ENCODE data around the gene BLCAP.
"Not testable (repeated sequence)": the region's sequence is repeated elsewhere in the genome, so short reads cannot be mapped to it uniquely, and the experiment has no call there.

The BLCAP gene

DNA sequence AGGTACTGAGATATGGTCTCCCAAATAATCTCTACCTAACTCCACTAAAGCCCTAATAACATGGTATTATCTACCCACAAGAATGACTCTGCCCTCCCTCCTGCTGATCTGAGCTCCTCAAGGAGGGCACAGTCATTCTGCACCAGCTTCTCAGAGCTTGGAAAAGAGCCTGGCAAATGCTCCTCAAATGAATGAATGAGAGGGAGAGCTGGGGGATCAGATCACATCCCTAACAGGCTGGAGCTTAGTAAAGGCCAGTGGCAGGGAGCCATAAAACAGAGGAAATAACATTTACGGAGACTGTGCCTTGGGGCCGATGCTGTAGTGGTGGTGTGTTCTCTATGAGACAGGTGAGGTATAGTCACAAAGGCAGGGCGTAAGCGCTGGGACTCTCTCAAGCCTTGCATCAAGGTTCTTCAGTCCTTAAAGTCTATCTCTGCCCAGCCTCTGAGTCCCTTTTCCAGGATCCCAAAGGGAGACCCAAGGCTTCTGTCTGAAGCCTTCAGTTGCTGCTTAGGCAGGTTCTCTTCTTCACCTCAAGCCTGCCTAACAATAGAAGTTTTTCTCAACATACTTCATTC, 13.8 kb downstream of the BLCAP start:
- no peak for DNase-seq

DNA sequence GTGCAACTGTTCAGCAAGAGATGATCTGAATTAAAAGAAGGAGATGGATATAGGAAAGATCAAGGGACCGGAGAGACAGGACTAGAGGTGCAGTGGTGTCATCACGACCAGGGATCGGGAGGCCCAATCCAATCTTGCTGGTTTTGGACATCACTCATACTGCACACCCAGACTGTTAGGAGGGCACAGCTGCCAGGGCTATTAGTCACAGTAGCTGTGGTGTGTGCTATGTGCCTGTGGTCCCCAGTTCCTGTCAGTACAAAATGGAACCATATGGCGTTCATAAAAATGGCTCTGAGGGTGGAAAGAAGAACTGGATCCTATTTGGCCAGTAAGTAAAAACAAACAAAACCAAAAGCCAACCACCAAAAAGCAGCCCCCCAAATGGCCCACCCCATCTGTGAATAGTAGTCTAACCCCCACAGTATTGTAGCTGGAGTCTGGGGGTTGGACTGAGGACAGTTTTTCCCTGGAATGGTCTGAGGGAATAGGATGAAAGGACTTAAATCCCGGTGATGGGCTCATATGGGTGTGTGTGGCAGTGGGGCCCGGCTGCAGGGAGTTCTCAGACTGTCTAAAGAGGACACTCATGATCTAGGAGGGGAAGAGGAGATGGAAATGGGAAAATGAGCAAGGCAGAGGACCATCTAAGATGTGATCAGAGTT, 15.9 kb downstream of the BLCAP start:
- no peak for DNase-seq

DNA sequence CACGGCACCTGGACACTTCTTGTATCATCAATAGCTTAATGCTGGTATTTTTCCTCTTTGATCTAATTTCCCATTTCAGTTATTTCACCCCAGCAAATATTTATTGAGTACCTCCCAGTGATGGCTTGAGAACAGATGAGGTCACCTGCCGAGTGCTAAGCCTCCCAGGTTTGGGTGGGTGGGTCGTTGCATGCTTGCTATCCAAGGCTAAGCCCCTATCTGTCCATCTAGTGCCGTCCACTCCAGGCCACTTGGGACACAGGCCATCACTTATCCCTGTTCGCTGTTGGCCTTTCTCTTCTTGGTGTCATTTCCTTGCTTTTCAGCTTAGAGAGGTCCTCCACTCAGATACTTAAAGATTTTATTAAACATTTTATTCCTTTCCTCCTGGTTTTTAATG, 17.4 kb downstream of the BLCAP start:
- DNase-seq = no peak

DNA sequence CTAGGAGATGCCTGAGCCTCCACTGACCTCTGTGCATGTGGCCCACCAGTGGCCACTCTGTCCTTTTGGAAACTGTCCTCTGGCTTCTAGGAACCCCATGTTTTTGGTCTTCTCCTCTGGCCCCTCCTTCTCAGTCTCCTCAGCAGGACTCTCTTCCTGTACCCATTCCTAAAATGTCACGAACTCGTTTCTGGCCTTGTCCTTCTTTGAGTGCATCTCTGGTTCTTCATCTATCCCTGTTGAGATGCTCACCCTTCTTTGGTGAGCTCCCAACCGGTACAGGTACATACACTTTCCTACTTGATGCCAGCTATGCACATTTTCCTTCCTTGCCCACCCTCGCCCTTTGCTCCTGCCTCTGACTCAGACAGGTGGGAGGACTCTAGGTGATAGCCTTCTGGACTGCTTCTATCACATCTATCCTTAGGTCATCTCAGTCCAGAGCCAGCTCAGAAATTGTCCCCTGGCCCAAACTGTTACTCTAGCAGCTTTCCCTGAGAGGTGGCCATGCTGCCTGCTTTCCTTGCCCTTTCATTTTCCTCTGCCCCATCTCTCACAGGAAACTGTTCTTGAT, 21.4 kb downstream of the BLCAP start:
- no peak for DNase-seq

DNA sequence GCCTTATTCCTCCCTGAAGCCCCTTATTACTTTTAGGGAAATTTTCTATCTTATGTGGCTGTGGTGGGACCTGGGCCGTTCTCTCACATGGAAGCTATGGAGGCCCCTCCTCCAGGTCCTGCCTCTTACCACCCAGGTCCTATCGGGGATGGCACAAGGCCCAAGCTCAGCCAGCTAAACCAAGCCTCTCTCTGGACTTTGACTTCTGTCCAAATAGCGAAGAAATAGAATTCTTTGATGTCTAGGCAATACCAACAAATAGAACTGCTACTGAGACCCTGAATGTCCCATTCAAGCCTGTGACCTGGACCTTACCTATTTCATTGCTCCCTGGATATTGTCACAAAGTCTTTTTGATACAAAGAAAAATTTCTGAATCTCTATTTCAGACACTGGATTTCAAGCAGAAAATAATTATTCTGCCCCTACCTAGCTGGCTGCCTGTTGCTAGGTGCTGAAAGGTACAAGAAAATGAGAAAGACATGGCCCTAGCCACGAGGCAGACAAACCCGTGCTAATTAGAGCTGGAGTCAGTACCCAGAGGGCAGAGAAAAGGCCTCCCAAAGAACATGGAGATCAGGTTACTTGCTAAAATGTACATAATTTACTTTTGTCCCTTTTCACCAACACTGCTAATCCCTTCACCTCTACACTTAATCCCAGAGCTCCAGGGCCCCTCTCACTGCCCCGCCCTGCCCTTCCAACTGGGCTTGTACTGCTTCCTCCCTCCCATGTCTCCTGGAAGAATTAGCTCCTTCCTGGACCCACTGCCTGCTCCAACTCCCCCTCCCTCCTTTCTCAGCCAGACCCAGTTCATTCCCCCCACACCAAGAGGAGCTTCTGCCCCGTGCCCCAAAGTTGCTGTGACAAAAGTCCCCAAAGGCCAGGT, 22.2 kb downstream of the BLCAP start:
- DNase-seq = no peak

DNA sequence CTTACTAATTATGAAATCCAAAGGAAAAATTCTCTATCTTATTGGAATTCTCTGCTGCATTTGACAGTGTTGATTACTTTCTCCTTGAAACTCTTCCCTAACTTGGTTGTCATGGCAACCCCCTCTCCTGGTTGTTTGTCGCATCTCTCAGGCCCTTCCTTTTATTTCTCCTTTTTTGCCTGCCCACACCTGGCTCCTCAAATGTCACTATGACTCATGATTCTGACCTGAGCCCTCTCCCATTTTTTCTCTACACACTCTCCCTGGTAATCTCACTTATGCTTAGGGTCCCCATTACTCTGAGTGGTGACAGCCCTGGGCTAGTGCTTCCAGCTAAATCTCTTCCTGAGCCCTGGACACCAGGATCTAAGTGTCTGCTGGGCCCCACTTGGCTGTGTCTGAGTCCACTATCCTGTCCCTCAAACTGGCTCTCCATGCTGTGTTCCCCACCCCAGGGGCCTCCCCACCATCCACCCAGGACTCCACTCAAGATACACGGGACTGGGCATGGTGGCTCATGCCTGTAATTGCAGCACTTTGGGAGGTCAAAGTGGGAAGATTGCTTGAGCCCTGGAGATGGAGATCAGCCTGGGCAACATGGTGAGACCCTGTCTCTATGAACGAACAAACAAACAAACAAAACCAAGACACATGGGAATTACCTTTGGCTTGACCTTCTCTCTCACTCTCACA, 23.1 kb downstream of the BLCAP start:
- no peak for DNase-seq

DNA sequence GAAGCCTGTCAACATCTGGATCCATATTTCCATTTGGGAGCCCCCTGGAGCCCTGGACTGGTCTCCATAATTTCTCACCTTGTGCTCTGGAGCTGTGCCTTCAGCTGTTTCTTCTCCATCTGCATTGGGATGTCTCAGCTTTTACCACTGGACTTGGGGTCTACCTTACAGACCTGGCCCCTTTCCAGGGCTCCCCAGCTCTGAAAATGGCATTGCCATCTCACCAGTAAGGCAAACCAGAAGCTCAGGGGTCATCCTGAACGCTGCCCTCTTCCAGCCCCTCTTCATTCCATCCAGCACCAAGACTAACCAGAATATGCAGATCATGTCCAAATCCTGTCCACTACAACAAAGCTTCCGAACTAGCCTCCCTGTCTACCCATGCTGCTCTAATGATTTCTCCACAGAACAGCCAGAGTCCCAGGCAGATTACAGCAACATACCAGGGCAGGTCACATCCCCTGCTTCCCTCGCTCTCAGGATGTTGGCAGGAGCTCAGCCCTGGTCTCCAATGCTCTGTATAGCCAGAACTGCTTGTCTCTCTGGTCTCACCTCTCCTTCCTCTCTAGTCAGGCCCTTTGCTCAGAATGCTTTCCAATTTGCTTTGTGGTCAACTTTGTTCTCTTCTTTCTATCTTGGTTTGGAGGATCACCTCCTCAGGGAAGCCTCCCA, 24.3 kb downstream of the BLCAP start:
- DNase-seq = no peak

DNA sequence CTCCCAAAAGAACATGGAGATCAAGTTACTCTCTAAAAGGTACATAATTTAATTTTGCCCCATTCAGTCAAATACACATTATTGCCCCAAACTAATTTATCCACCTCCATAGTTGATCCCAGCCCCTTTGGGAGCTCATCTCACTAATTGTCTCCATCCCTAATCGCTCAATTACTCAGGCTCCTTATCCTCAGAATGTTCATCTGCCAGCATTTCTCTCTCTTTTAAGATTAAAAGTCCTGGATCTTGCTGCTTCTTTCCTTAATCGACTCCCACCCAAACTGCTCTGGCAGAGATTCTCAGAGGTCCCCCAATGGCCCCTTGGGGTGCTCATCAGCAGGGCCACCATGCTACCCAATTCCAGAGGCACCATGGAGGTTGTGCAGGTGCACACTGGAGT, 25.0 kb downstream of the BLCAP start:
- no peak for DNase-seq

DNA sequence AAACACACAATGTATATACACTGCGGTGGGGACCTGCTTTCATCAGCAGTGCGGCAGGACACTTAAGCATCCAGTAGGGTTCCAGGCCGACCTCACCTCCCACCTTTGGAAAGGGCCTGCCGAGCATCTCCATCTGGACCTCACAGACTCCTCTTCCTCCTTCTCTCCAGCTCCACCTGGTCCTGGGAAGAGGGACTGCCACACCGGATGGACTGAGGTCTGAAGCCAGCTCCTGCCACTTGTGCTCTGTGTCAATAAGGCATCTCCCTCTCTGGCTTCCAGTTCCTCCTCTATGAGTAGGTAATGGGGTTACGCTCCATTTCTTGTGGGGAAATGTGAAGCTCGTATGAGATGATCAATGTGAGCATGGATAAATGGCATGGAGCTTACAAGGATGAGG, 25.7 kb downstream of the BLCAP start:
- DNase-seq = peak; percentile 61

DNA sequence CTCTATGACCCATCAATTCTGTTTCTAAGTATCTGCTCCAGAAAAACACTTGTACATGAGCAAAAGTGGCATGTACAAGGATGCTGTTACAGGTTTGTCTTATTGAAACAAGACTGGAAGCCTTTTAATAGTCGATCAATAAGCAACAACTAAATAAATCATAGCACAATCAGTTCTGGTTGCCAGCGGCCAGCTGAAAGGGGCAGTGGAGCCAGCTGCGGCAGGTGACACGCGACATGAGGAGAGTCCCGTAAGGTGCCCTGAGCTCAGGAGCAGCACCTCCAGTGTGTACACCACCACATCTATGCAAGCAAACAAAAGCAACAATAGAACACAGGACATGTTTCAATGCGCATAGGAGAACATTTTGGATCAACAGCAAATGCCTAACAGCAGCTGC, 27.4 kb downstream of the BLCAP start:
- DNase-seq = peak; percentile 82

DNA sequence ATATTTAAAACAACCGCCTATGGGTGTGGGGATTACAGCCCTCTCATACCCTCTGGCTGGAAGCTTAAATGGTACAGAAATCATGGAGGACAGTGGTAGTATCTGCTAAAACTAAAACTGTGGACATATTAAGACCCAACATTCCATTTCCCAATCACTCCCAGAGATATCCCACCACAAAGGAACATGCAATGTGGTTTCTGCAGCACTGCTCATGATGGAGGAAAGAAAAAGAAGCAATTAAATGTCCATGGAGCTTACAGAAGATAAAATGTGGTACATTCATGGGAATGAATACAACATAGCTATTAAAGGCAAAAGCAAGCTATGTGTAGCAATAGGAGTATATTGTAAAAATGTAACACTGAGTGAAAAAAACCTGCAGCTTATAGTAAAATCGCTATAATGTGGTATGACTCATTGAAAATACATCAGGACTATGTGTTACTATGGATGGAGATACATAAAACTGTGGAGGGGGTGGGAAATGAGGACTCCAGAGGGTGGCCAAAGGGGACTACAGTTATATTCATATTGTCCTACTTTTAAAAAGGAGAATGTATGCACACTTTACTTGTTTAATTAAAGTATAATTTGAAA, 29.5 kb downstream of the BLCAP start:
- no peak for DNase-seq

DNA sequence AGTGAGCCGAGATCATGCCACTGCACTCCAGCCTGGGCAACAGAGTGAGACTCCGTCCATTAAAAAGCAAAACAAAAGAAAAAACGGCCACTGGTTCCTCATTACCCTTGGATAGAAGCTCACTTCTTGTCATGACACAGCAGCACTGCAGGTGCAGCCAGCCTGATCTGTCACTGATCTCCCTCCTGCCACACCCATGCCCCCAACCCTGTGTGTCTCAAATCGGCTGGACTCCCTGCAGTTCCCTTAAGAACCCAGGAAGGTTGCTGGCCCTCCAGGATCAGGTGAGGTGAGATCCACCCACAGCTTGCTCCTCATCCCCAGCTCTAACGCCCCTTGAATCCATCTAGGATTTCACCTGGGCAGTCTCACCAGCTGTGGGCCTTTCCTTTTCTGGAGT, 32.9 kb downstream of the BLCAP start:
- no peak for DNase-seq

DNA sequence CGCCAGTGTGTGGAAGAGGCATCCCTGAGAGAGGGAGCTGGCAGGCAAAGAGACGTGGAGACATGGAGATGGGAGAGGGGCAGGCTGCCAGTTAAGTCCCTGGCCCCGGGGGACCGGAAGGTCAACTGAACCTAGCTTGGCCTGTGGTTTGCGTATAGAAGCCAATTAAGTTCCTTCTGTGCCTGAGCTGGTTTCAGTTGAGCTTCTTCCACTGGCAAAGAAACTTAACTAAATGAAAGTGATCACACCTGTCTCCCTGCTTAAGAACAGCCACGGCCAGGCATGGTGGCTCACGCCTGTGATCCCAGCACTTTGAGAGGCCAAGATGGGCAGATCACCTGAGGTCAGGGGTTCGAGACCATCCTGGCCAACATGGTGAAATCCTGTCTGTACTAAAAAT, 33.4 kb downstream of the BLCAP start:
- no peak for DNase-seq

DNA sequence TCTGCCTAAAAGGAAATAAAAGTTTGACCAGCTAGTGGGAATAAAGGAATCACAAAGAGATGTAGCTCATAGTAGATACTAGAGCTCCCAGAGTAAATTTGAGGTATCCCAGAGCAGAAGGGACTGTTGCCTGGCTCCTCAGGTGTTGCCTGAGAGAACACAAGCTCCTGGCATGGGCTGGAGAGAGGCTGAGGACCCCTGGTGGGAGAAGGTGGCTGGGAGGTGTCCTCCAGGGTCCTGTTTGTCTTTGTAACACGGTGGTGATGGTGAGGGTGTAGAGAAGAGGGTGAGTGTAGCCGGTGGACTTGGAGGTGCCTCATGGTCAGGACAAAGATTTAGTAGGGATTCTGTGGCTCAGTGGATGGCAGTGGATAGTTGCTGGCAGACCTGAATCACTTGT, 34.7 kb downstream of the BLCAP start:
- DNase-seq = no peak

DNA sequence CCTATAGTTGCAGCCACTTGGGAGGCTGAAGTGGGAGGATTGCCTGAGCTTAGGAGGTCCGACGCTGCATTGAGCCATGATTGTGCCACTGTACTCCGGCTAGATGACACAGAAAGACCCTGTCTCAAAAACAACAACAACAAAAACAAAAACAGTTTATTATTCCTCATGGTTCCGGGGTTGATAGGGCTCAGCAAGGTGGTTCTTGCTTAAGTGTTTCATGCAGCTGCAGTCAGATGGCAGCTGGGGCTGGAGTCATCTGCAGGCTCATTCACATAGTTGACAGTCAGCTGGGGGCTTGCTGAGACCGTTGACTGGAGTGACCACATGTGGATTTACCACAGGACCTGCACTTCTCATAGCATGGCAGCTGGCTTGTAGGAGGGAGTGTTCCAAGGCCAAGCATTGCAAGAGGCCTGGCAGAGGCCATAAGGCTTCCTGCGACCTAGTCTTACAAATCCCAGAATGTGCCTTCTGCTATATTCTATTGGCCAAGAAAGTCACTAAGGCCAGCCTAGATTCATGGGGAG, 35.5 kb downstream of the BLCAP start:
- no peak for DNase-seq

DNA sequence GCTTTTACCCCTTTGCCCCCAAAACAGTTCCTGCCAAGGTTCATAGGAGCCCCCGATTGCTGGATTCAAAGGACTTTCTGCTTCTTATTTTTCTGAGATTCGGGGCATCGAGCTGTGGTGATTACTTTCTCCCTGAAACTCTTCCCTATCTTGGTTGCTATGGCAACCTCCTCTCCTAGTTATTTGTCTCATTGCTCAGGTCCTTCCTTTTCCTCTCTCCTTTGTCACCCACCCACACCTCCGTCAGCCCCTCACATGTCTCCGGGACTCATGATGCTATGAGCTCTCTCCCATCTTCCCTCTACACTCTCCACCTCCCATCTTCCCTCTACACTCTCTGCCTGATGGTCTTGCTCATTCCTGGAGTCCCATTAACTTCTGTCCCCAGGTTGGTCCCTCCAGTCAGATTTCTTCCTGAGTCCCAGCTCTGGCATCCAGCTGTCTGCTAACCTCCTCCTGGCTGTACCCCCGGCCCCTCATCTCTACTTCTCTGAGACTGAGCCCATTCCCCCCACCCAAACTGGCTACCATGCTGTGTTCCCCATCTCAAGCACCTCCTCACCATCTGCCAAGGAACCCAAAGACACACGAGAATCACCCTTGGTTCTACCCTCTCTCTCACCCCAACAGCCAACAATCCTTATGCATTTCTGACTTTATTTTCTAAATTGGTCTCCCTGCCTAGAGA, 36.9 kb downstream of the BLCAP start:
- no peak for DNase-seq

DNA sequence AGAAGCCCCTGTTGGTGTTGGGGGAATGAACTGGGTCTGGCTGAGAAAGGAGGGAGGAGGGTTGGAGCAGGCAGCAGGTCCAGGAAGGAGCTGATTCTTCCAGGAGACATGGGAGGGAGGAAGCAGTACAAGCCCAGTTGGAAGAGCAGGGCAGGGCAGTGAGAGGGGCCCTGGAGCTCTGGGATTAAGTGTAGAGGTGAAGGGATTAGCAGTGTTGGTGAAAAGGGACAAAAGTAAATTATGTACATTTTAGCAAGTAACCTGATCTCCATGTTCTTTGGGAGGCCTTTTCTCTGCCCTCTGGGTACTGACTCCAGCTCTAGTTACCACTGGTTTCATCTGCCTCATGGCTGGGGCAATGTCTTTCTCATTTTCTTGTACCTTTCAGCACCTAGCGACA, 41.5 kb downstream of the BLCAP start:
- not testable (repeated sequence) for DNase-seq

DNA sequence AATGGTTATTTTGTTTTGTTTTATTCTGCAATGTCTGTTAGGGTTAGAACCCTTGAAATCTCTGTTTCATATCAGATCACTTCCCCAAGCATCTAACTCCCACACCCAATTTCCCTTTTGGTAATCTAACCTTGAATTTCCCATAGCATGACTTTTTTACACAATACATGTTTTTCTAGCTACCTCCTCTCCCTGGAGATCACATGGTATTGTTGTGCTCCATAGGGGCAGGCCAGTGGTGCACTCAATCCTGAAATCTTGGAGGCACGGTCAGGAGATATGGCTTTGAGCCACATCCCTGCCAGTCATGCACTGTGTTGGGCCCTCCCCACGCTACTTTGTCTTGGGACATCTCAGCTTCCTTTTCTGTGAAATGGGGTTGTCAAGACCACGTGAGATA, 43.3 kb downstream of the BLCAP start:
- DNase-seq = no peak

DNA sequence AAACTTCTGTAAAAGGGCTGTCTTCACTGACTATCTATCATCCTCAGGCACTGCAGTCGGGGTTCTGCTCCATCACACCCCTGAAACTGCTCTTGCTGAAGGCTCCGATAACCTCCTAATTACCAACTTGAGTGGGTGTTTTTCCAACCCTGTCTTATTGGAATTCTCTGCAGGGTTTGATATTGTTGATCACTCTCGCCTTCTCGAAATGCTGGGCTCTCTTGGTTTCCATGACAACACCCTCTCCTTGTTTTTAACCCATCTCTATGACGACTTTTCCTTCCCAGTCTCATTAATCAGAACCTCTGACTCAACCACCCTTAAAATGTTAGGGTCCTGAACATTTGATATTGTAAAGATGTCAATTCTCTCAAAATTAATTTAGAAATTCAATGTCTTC, 46.1 kb downstream of the BLCAP start:
- no peak for DNase-seq

DNA sequence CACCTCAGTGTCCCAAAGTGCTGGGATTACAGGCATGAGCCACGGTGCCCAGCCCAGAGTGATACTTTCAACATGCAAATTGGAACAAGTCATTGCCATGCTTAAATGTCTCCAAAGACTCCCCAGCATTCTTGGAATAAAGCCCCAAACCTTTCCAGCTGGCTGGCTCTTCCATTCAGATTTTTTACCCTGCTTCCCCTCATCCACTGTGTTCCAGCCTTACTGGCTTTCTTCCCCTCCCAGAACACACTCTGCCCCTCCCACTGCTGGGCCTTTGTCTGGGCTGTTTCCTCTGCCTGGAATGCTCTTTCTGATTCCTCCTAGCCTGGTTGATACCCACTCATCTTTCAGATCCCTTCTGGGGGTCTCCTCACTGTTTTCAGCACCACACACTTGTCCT, 46.8 kb downstream of the BLCAP start:
- no peak for DNase-seq

Data from NCI-H345 (cell line).